Right atrium auricular region (tissue), 2 donors: ENCODE measurements around the gene MEF2D. TPM values are rescaled to one million over a fixed set of nuclear protein-coding genes. Genes with fewer than 3 reads are reported as not detected.

Experiments
- DNase-seq: peaks from one replicate; pipeline ENCODE4 v3.0.0-alpha.2; 2019; ENCODE audit warnings: low spot score
- H3K27ac ChIP-seq, 2 donors: fragments of 200-600 bp; sonication (generic); 1 replicate in 1 of 2; 2 replicates in 1 of 2; pipeline ENCODE4 v1.5.1; 2016 to 2019
- H3K27me3 ChIP-seq, 2 donors: fragments of 200-600 bp; sonication (generic); one replicate each; pipeline versions ENCODE4 v1.5.1 to v1.6.0; 2017 to 2019
- H3K36me3 ChIP-seq: fragments of 200-600 bp; sonication (generic); one replicate; pipeline ENCODE4 v1.5.1; 2016
- H3K4me1 ChIP-seq, 2 donors: fragments of 200-600 bp; sonication (generic); one replicate each; pipeline versions ENCODE4 v1.5.1 to v1.6.0; 2017 to 2019
- H3K4me3 ChIP-seq, 2 donors: fragments of 200-600 bp; sonication (generic); 1 replicate in 1 of 2; 2 replicates in 1 of 2; pipeline ENCODE4 v1.5.1; 2017 to 2019; ENCODE audit warnings: mild to moderate bottlenecking in 1 of 2, moderate library complexity in 1 of 2
- H3K9me3 ChIP-seq, 2 donors: fragments of 200-600 bp; sonication (generic); one replicate each; pipeline ENCODE4 v1.5.1; 2019
- CTCF ChIP-seq, 2 donors: fragments of 200-600 bp; sonication (generic); IDR thresholded peaks; one replicate each; pipeline ENCODE4 v1.5.1; 2019; ENCODE audit warnings: antibody characterized with exemption in 2 of 2
- total RNA-seq, 2 donors: library from RNA; depleted of rRNA; stranded (reverse); fragments of >200 nt; gene quantifications; one replicate each; pipeline ENCODE4 v1.1.0, GENCODE V29; 2016

The MEF2D gene
- total RNA-seq, 2 donors from 2014 or later, result 80.1 to 104 TPM

- peaks cover 0 to 17% of the 10 kb centered on the region in 2 donors for H3K4me1 ChIP-seq
- no peaks in the 10 kb centered on the region for H3K36me3 ChIP-seq
- DNase-seq, result no peak
- H3K4me3 ChIP-seq, result no peak overlapping the region
- H3K9me3 ChIP-seq, result no peaks in the 10 kb centered on the region
- H3K27ac ChIP-seq, result no peak overlapping the region
- no peak for TF ChIP-seq CTCF (IDR thresholded peaks at IDR 0.05)
- peaks cover 32 to 43% of the 10 kb centered on the region in 2 donors for H3K27me3 ChIP-seq
Observed at GRCh38 chr1:156431769-156432668, 68.6 kb downstream of the MEF2D start.

- Histone ChIP-seq H3K9me3 (no peaks in the 10 kb centered on the region), H3K27me3 (peaks cover 30 to 38% of the 10 kb centered on the region in 2 donors), H3K4me1 (peaks cover 0 to 11% of the 10 kb centered on the region in 2 donors)
Observed at GRCh38 chr1:156431366-156431765, 69.2 kb downstream of the MEF2D start.

DNA sequence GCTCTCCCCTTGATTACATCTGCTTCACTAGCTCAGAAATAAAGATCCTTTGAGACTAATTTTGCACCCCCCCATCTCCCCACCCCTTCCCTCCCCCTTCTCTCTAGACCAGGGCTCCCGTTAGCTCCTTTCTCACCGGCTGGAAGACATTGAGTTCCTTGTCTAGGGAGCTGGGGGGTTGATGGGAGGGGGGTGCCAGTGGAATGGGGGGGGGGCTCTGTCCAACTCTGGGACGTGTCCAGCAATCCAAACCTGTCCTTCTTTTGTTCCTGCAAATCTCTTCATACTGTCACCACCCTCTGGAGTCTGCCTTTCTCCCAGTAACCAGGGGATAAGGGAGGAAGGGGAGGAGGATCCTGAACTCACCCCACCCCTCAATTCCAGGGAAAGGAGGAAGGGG, 69.7 kb downstream of the MEF2D start:
- H3K4me3 ChIP-seq, result no peak overlapping the region
- no peak for TF ChIP-seq CTCF (IDR thresholded peaks at IDR 0.05)
- H3K27ac ChIP-seq, result no peak overlapping the region
- no peak for DNase-seq
- no peaks in the 10 kb centered on the region for H3K9me3 ChIP-seq
- peaks cover 27 to 35% of the 10 kb centered on the region in 2 donors for H3K27me3 ChIP-seq
- H3K36me3 ChIP-seq, result no peaks in the 10 kb centered on the region
- peaks cover 0 to 7% of the 10 kb centered on the region in 2 donors for H3K4me1 ChIP-seq

More at GRCh38 chr1:156431366-156431765, 69.2 kb downstream of the MEF2D start:
- Histone ChIP-seq H3K4me3 (no peak overlapping the region), H3K36me3 (no peaks in the 10 kb centered on the region), H3K27ac (no peak overlapping the region)
- TF ChIP-seq CTCF (IDR thresholded peaks at IDR 0.05), result no peak
- DNase-seq, result no peak

GRCh38 chr1:156430303-156430702, 70.3 kb downstream of the MEF2D start:
- Histone ChIP-seq H3K4me3 (no peak overlapping the region), H3K27me3 (peaks cover 23 to 30% of the 10 kb centered on the region in 2 donors), H3K9me3 (no peaks in the 10 kb centered on the region), H3K4me1 (peaks cover 0 to 1% of the 10 kb centered on the region in 2 donors), H3K36me3 (no peaks in the 10 kb centered on the region), H3K27ac (no peak overlapping the region)
- DNase-seq, result no peak
- no peak for TF ChIP-seq CTCF (IDR thresholded peaks at IDR 0.05)

- H3K4me3 ChIP-seq, result no peak overlapping the region
- H3K9me3 ChIP-seq, result no peaks in the 10 kb centered on the region
- no peaks in the 10 kb centered on the region for H3K4me1 ChIP-seq
- no peaks in the 10 kb centered on the region for H3K36me3 ChIP-seq
- DNase-seq, result no peak
- H3K27ac ChIP-seq, result no peak overlapping the region
- TF ChIP-seq CTCF (IDR thresholded peaks at IDR 0.05), result no peak
- H3K27me3 ChIP-seq, result peaks cover 15 to 22% of the 10 kb centered on the region in 2 donors
Observed at GRCh38 chr1:156429313-156430060, 71.1 kb downstream of the MEF2D start.
